Sigmoid colon (tissue), 4 donors: ENCODE data around the gene NLRC5.

Experiments
- EP300 ChIP-seq, 4 donors: sonication (generic); formaldehyde crosslinking; IDR thresholded peaks; one replicate each; pipeline ENCODE4 v1.6.1; 2017; ENCODE audit warnings: antibody characterized with exemption in 4 of 4
- POLR2A ChIP-seq, 2 donors: fragments of 450-650 bp; IDR thresholded peaks; one replicate each; pipeline ENCODE4 v1.6.1; 2016; ENCODE audit warnings: antibody characterized with exemption in 2 of 2, mild to moderate bottlenecking in 2 of 2, moderate library complexity in 2 of 2
- POLR2AphosphoS5 ChIP-seq, 4 donors: sonication (generic); formaldehyde crosslinking; IDR thresholded peaks; one replicate each; pipeline ENCODE4 v1.6.1; 2017; ENCODE audit warnings: antibody characterized with exemption in 4 of 4
- TF ChIP-seq, protein P1 (sequence below), 4 experiments: fragments of 450-650 bp in 3 of 4; fragments of 200-600 bp in 1 of 4; IDR thresholded peaks; one replicate each; pipeline ENCODE4 v1.5.1; 2016 to 2019; ENCODE audit warnings: antibody characterized with exemption in 4 of 4, mild to moderate bottlenecking in 3 of 4, moderate library complexity in 2 of 4

DNA sequence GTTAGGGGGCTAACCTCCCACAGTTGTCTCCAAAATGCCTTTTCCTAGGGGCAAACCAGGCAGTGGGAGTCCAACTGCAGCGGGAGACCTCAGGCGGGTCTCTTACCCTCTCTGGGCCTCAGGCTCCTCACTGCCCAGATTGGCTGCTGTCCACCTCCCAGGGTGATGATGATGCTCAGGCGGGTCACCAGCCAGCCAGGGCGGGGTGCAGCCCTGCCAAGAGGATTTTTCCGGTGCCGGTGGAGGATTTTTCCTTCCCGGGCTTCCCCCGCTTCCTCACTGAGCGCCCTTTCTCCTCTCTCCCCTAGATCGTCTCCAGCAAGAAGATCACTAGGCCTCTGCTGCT is 125.8 kb downstream of the NLRC5 start:
- TF ChIP-seq, protein P1, sequence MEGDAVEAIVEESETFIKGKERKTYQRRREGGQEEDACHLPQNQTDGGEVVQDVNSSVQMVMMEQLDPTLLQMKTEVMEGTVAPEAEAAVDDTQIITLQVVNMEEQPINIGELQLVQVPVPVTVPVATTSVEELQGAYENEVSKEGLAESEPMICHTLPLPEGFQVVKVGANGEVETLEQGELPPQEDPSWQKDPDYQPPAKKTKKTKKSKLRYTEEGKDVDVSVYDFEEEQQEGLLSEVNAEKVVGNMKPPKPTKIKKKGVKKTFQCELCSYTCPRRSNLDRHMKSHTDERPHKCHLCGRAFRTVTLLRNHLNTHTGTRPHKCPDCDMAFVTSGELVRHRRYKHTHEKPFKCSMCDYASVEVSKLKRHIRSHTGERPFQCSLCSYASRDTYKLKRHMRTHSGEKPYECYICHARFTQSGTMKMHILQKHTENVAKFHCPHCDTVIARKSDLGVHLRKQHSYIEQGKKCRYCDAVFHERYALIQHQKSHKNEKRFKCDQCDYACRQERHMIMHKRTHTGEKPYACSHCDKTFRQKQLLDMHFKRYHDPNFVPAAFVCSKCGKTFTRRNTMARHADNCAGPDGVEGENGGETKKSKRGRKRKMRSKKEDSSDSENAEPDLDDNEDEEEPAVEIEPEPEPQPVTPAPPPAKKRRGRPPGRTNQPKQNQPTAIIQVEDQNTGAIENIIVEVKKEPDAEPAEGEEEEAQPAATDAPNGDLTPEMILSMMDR (IDR thresholded peaks at IDR 0.05), result no peak
- no peak for TF ChIP-seq POLR2AphosphoS5 (IDR thresholded peaks at IDR 0.05)
- TF ChIP-seq POLR2A (IDR thresholded peaks at IDR 0.05), result no peak
- TF ChIP-seq EP300 (IDR thresholded peaks at IDR 0.05), result no peak
